Measurements from ENCODE around the gene MRTO4.
"Not testable (repeated sequence)": the region's sequence is repeated elsewhere in the genome, so short reads cannot be mapped to it uniquely, and the experiment has no call there.

The MRTO4 gene

GRCh38 chr1:19273106-19273843 is 21.7 kb downstream of the MRTO4 start:
- no peak for DNase-seq

GRCh38 chr1:19273844-19274531 is 22.4 kb downstream of the MRTO4 start:
- not testable (repeated sequence) for DNase-seq

GRCh38 chr1:19274636-19275035 is 23.0 kb downstream of the MRTO4 start:
- DNase-seq, result no peak

- no peak for DNase-seq
These were observed 32.3 kb downstream of the MRTO4 start for GRCh38 chr1:19283891-19284290.

GRCh38 chr1:19284881-19285280 is 33.3 kb downstream of the MRTO4 start:
- DNase-seq, result no peak

- DNase-seq, result not testable (repeated sequence)
These were observed 33.8 kb downstream of the MRTO4 start for GRCh38 chr1:19285366-19285765.

- DNase-seq, result not testable (repeated sequence)
These were observed 34.2 kb downstream of the MRTO4 start for GRCh38 chr1:19285807-19286206.

GRCh38 chr1:19287436-19288185 is 36.0 kb downstream of the MRTO4 start:
- DNase-seq, result no peak

- DNase-seq, result not testable (repeated sequence)
These were observed 37.0 kb downstream of the MRTO4 start, which contains the start of gene AKR7A3 for GRCh38 chr1:19288324-19289241. TSS of gene AKR7A3 (minus strand) at chr1:19288770. CDS start at chr1:19288709, 61 bp downstream.

GRCh38 chr1:19289244-19289643 is 37.6 kb downstream of the MRTO4 start:
- no peak for DNase-seq

GRCh38 chr1:19294638-19295037 is 43.0 kb downstream of the MRTO4 start:
- no peak for DNase-seq

- no peak for DNase-seq
These were observed 48.6 kb downstream of the MRTO4 start for GRCh38 chr1:19300211-19300610.

- DNase-seq, result not testable (repeated sequence)
These were observed 52.5 kb downstream of the MRTO4 start for GRCh38 chr1:19304081-19304480.

GRCh38 chr1:19305880-19306279 is 54.3 kb downstream of the MRTO4 start:
- no peak for DNase-seq

- no peak for DNase-seq
These were observed 55.3 kb downstream of the MRTO4 start for GRCh38 chr1:19306941-19307340.

GRCh38 chr1:19307794-19308508 is 56.3 kb downstream of the MRTO4 start:
- DNase-seq, result no peak

GRCh38 chr1:19308509-19308907 is 56.9 kb downstream of the MRTO4 start:
- DNase-seq, result no peak

- DNase-seq, result peak; percentile 40
These were observed 57.7 kb downstream of the MRTO4 start for GRCh38 chr1:19309123-19309813.
